Hepatocyte (in vitro differentiated cells): ENCODE results near the gene CARS2. TPM values are rescaled to one million over a fixed set of nuclear protein-coding genes. Genes with fewer than 3 reads are reported as not detected.

ENCODE experiments used
- DNase-seq: peaks from one replicate; pipeline ENCODE4 v3.0.0-alpha.2; 2016; ENCODE audit warnings: low spot score
- H2AFZ ChIP-seq: fragments of 200-600 bp; sonication (generic); 2 replicates; pipeline ENCODE4 v1.6.0; 2016; ENCODE audit warnings: antibody characterized with exemption, mild to moderate bottlenecking
- H3K27ac ChIP-seq: fragments of 200-600 bp; sonication (generic); 2 replicates; pipeline ENCODE4 v1.5.1; 2016; ENCODE audit warnings: mild to moderate bottlenecking
- H3K27me3 ChIP-seq: fragments of 200-600 bp; sonication (generic); 2 replicates; pipeline ENCODE4 v1.6.1; 2016
- H3K36me3 ChIP-seq: fragments of 200-600 bp; sonication (generic); replicated peaks from 2 replicates; pipeline ENCODE4 v1.5.1; 2016; ENCODE audit warnings: low read depth; ENCODE audit not compliant: insufficient read depth
- H3K4me1 ChIP-seq: fragments of 200-600 bp; sonication (generic); 2 replicates; pipeline ENCODE4 v1.5.1; 2016; ENCODE audit warnings: mild to moderate bottlenecking, moderate library complexity; ENCODE audit not compliant: insufficient read depth
- H3K4me2 ChIP-seq: fragments of 200-600 bp; sonication (generic); 2 replicates; pipeline ENCODE4 v1.6.0; 2016
- H3K4me3 ChIP-seq: fragments of 200-600 bp; sonication (generic); 2 replicates; pipeline ENCODE4 v1.5.1; 2016; ENCODE audit warnings: mild to moderate bottlenecking
- H3K79me2 ChIP-seq: fragments of 200-600 bp; sonication (generic); 2 replicates; pipeline ENCODE4 v1.6.0; 2017; ENCODE audit warnings: mild to moderate bottlenecking
- H3K9me2 ChIP-seq: fragments of 200-600 bp; sonication (generic); replicated peaks from 2 replicates; pipeline ENCODE4 v1.6.0; 2017; ENCODE audit warnings: mild to moderate bottlenecking; ENCODE audit not compliant: insufficient read depth
- H3K9me3 ChIP-seq: fragments of 200-600 bp; sonication (generic); 2 replicates; pipeline ENCODE4 v1.5.1; 2016; ENCODE audit warnings: low read depth, mild to moderate bottlenecking
- H4K20me1 ChIP-seq: fragments of 200-600 bp; sonication (generic); 2 replicates; pipeline ENCODE4 v1.6.0; 2016; ENCODE audit warnings: mild to moderate bottlenecking; ENCODE audit not compliant: insufficient read depth, poor library complexity, severe bottlenecking
- EZH2 ChIP-seq: fragments of 200-600 bp; sonication (generic); IDR thresholded peaks from 2 replicates; pipeline ENCODE4 v1.6.1; 2016; ENCODE audit warnings: antibody characterized with exemption, mild to moderate bottlenecking, borderline replicate concordance
- EZH2phosphoT487 ChIP-seq: fragments of 200-600 bp; sonication (generic); IDR thresholded peaks from one replicate; pipeline ENCODE4 v1.6.1; 2018; ENCODE audit warnings: antibody characterized with exemption, mild to moderate bottlenecking, low read depth, moderate library complexity; ENCODE audit not compliant: unreplicated experiment, severe bottlenecking
- WGBS: methylation state at CpG from one replicate; pipeline ENCODE4 v1.1.6; 2016; ENCODE audit warnings: low lambda C conversion rate; ENCODE audit errors: missing lambda C conversion rate; 5-methylcytosine and 5-hydroxymethylcytosine counted together
- polyA plus RNA-seq: library from polyadenylated mRNA; unstranded; fragments of >200 nt; fragmentation: Nextera tagmentation; extraction: Ambion mirVana; gene quantifications from 2 replicates; pipeline ENCODE4 v1.2.1, GENCODE V29; 2016
- total RNA-seq: library from RNA; depleted of rRNA; stranded (reverse); fragments of >200 nt; gene quantifications from 2 replicates; pipeline ENCODE4 v1.2.3, GENCODE V29; 2014
- TF ChIP-seq, protein P1 (sequence below): fragments of 200-600 bp; sonication (generic); IDR thresholded peaks from 2 replicates; pipeline ENCODE4 v1.5.1; 2016; ENCODE audit warnings: antibody characterized with exemption, mild to moderate bottlenecking; ENCODE audit not compliant: poor library complexity

CARS2 gene
- total and polyA plus RNA-seq, 2 experiments from 2014 or later: 72.9 to 105 TPM

DNA sequence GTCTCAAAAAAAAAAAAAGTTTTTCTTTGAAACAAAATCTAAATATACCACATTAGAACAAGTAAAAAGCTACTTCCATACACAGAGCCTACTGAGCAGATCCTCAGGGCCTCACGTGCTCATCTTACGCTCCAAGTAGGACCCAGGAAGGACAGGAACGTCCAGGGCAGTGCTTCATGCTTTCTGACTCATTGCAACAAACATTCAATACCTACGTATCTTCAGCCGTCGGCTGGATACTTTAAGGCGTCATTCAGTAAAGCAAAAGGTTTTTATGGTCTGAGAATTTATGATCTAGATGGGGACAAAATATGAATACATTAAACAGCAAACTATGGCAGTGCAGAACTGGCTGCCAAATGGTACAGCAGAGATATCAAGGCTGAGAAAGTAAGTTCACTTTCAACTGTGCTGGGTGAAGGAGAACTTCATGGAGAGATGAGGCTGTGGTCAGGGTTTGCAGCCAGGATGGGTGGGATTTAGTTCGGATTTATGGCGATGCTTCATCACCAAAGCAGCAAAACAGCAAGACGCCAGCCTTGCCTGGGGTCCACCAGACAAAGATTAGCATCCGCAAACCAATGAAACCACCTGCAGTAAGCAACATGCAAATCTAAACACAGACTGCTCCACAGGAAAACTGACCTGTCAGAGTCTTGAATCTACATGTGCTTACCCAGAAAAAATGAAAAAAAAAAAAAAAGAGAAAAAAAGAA lies 20.5 kb downstream of the CARS2 start:
- Histone ChIP-seq H3K9me2 (no peaks in the 10 kb centered on the region), H4K20me1 (no peaks in the 10 kb centered on the region), H3K79me2 (peaks cover 2% of the 10 kb centered on the region), H3K4me2 (no peak overlapping the region), H3K36me3 (no peaks in the 10 kb centered on the region), H3K4me1 (peaks cover 16% of the 10 kb centered on the region), H3K27me3 (no peaks in the 10 kb centered on the region), H3K4me3 (no peak overlapping the region), H2AFZ (no peak overlapping the region), H3K27ac (peak overlapping the region; percentile 68), H3K9me3 (no peaks in the 10 kb centered on the region)
- DNase-seq: peak; percentile 67
- WGBS: 75% methylated on average over 11 of the region's 11 CpGs
- TF ChIP-seq EZH2 (no peak), EZH2phosphoT487 (no peak)
- TF ChIP-seq, protein P1, sequence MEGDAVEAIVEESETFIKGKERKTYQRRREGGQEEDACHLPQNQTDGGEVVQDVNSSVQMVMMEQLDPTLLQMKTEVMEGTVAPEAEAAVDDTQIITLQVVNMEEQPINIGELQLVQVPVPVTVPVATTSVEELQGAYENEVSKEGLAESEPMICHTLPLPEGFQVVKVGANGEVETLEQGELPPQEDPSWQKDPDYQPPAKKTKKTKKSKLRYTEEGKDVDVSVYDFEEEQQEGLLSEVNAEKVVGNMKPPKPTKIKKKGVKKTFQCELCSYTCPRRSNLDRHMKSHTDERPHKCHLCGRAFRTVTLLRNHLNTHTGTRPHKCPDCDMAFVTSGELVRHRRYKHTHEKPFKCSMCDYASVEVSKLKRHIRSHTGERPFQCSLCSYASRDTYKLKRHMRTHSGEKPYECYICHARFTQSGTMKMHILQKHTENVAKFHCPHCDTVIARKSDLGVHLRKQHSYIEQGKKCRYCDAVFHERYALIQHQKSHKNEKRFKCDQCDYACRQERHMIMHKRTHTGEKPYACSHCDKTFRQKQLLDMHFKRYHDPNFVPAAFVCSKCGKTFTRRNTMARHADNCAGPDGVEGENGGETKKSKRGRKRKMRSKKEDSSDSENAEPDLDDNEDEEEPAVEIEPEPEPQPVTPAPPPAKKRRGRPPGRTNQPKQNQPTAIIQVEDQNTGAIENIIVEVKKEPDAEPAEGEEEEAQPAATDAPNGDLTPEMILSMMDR: no peak

- Histone ChIP-seq H3K4me3 (no peak overlapping the region), H3K36me3 (no peaks in the 10 kb centered on the region), H3K9me3 (no peaks in the 10 kb centered on the region), H3K27me3 (no peaks in the 10 kb centered on the region), H3K4me1 (peaks cover 16% of the 10 kb centered on the region), H4K20me1 (no peaks in the 10 kb centered on the region), H3K4me2 (peak overlapping the region; percentile 34), H2AFZ (no peak overlapping the region), H3K79me2 (peaks cover 2% of the 10 kb centered on the region), H3K9me2 (no peaks in the 10 kb centered on the region), H3K27ac (peak overlapping the region; percentile 68)
- peak; percentile 92 for TF ChIP-seq EZH2phosphoT487
- TF ChIP-seq, protein P1: no peak
- TF ChIP-seq EZH2: no peak
- 78% methylated on average over 8 of the region's 8 CpGs for WGBS
- peak; percentile 27 for DNase-seq
These were observed 21.4 kb downstream of the CARS2 start for GRCh38 chr13:110684388-110685056.

- Histone ChIP-seq H3K9me2 (no peaks in the 10 kb centered on the region), H2AFZ (no peak overlapping the region), H3K79me2 (peaks cover 2% of the 10 kb centered on the region), H3K27me3 (no peaks in the 10 kb centered on the region), H4K20me1 (no peaks in the 10 kb centered on the region), H3K4me3 (no peak overlapping the region), H3K36me3 (no peaks in the 10 kb centered on the region), H3K9me3 (no peaks in the 10 kb centered on the region), H3K4me2 (peak overlapping the region; percentile 34), H3K4me1 (peaks cover 16% of the 10 kb centered on the region), H3K27ac (peak overlapping the region; percentile 68)
- DNase-seq: no peak
- TF ChIP-seq, protein P1: no peak
- no peak for TF ChIP-seq EZH2
- TF ChIP-seq EZH2phosphoT487: no peak
- WGBS: 98% methylated on average over 5 of the region's 5 CpGs
These were observed 22.0 kb downstream of the CARS2 start for GRCh38 chr13:110683921-110684320.
